NCI-H2029 (cell line): ENCODE data around the gene CDKN2AIP.

Source experiments
- DNase-seq: peaks from one replicate; lab custom pipeline; 2025; lab: John Stamatoyannopoulos, UW

The CDKN2AIP gene, protein sequence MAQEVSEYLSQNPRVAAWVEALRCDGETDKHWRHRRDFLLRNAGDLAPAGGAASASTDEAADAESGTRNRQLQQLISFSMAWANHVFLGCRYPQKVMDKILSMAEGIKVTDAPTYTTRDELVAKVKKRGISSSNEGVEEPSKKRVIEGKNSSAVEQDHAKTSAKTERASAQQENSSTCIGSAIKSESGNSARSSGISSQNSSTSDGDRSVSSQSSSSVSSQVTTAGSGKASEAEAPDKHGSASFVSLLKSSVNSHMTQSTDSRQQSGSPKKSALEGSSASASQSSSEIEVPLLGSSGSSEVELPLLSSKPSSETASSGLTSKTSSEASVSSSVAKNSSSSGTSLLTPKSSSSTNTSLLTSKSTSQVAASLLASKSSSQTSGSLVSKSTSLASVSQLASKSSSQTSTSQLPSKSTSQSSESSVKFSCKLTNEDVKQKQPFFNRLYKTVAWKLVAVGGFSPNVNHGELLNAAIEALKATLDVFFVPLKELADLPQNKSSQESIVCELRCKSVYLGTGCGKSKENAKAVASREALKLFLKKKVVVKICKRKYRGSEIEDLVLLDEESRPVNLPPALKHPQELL

DNA sequence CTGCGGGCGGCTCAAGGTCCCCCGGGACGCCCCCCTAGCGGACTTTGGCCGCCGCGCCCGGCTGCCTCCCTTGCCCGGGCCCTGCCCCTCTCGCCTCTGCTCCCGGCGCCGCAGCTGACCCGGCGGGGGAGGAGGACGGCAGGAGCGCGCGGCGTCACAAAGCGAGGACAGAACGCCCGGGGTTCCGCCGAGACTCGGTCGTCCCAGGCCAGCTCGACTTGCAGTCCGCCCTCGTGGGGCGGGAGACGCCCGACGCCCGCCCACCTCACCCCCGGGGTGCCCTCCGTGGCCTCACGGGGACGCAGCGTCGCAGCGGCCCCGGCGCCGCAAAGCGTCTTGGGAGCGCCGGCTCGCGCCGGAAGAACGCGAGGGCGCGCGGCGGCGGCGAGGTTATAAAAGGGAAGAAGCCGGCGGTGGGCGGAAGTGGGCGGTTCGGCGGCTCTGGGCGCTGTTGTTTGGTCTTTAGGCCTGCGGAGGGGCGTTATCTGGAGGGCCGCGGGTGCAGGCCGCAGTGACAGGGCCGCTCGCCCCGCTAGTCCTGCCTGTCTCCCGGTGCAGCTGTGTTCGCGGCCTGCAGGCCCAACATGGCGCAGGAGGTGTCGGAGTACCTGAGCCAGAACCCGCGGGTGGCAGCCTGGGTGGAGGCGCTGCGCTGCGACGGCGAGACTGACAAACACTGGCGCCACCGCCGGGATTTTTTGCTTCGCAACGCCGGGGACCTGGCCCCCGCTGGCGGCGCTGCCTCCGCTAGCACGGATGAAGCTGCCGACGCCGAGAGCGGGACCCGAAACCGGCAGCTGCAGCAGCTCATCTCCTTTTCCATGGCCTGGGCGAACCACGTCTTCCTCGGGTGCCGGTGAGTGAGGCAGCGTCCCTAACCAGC, at the start of gene CDKN2AIP:
Gene CDKN2AIP (plus strand): TSS at position 423 of the 883 bp plus-strand sequence. CDS start 162 bp downstream, at position 585.
- peak; percentile 83 for DNase-seq

DNA sequence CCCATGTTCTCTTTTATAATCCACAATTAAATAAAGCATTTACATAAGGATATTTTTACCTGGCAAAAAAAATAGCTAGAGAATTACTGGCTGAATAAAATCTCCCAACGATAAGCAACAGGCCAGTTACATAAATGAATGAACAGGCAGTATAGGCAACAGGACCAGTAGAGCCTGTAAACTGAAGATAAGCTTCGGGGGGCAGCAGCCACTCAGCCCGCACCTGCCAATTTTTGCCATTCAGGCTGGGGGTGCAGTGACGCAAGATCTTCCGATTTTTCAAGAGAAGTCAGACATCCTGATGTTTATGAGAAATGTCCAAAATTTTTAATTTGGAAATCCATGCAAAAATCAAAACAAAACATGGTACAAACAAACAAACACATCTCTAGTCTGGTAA, 49.0 kb upstream of the CDKN2AIP start:
- DNase-seq, result no peak

DNA sequence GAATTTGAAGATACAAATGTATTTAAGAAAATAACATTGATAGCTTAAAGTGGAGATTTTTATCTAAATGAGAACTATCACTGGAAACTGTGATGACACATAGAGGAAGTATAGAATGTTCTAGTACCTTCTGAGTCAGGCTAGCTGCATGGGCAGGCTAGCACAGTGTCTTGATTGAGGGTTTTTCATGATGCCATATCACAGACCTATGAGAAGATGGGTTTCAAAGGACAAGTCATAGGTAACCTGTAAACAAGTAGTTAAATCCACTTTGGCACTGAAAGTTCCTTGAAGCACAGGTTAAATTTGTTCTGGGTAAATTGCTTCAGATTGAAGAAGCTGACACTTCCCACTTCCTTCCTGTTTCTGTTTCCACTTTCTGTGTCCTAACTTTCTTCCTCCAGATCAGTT, 48.2 kb upstream of the CDKN2AIP start:
- DNase-seq, result no peak

DNA sequence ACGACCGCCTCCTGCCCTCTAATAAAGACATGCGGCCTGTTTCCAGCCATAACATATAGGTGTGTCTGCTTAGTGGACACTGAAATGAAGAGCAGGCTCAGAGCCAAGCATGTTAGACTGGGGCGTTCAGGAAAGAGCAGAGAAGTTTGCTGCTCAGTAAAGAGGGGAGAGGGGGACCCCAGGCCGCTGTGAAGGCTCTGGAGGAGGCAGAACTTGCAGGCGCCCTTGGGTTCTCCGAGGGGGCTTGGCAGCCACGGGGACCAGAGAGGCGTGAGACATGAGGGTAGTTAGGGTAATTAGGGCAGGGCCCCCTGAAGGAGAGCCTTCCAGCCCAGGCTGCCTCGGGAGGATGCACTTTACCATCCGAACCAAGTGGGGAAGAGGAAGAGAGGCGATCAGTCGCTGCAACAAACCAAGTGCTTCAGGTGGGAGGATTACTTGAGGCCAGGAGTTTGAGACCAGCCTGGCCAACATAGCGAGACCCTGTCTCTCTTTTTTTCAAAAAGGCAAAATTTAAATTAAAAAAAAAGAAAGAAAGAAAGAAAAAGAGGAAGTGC, 46.6 kb upstream of the CDKN2AIP start:
- DNase-seq, result no peak

DNA sequence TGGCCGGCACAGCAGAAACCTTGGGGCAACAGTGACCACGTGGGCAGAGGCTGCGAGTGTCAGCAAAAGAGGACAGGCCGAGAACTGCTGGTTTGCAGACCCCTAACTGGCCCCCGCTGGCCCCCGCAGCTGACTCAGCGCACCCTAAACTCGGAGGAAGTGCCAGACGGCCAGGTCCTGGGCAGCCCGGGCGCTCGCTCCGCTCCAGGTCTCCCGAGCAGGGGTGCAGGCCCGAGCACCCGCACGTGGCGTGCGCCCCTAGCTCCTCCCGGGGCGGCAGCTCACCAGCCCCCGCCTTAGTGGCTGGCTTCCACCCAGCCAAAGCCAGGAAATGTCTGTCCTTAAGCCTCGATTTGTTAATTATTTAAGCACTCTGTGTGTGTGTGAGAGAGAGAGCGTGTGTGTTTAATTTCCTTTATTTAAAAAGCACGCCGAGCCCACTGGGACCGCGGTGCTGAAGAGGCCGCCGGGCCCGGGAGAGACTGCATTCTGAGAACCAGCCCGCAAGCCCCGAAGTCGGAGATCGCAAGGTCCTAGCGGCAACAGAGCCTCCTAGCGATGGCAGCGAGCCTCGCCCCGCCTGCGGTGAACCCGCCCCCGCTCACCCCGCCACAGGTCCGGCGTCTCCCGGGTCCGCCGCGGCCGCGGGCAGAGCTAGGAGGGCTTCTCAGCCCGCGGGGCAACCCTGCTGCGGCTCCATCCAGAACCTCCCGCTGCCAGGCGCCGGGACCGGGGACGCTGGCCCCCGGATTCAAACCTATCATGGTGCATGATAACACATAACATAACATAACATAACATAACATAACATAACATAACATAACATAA, 45.9 kb upstream of the CDKN2AIP start:
- no peak for DNase-seq

DNA sequence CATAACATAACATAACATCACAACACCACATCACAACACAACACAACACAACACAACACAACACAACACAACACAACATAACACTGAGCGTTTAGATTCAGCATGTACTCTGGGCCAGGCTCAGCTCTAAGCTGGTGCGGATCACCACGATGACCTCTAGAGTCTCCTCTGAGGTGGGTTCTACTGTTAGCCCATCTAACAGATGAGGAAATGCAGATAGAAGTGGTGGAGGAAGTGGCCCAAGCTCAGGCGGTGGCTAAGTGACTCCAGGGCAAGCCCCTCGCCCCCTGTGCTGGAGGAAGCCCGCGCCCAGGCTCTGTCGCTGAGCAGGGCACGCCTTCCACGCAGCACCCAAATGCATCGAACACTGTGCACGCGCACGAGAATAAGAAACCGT, 45.3 kb upstream of the CDKN2AIP start:
- DNase-seq, result no peak

DNA sequence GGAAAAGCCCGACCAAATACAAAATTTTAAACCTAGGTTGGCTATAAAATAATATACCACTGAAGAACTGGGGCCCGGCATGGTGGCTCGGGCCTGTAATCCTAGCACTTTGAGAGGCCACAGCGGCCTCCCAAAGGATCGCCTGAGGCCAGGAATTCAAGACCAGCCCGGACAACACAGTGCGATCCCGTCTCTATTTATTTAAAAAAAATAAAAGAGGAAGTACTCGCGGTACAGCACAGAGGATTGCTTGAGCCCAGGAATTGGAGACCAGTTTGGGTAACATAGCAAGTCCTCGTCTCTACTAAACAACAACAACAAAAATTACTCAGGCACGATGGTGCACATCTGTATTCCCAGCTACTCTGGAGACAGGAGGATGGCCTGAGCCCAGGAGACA, 44.8 kb upstream of the CDKN2AIP start:
- no peak for DNase-seq

DNA sequence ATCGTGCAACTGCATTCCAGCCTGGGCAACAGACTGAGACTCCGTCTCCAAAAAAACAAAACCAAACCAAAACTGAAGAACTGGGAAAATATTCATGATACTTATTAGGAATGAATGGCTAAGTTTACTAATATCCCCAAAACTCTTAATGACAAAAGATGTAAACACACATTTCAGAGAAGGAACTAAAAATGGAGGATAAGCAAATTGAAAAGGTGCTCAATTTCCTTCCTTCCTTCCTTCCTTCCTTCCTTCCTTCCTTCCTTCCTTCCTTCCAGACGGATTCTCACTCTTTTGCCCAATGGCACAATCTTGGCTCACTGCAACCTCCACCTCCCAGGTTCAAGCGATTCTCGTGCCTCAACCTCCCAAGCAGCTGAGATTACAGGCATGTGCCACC, 44.4 kb upstream of the CDKN2AIP start:
- DNase-seq, result no peak

DNA sequence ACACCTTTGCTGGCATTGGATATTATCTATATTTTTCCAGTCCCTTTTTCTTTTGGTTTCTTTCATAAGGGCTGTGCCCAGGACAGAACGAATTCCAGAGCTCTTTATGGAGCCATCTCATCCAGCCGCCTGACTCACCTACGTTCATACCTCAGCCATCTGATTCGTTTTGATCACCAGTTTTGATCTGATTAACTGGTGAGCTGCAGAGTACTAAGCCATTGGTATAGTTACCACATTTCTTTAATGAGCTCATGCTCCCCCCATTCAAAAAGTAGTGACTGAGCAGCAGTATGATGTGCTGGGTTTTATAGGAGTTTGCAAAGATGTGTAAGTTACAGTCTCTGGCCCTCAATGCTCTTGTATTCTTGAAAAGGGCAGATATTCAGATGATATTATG, 43.0 kb upstream of the CDKN2AIP start:
- DNase-seq, result no peak

DNA sequence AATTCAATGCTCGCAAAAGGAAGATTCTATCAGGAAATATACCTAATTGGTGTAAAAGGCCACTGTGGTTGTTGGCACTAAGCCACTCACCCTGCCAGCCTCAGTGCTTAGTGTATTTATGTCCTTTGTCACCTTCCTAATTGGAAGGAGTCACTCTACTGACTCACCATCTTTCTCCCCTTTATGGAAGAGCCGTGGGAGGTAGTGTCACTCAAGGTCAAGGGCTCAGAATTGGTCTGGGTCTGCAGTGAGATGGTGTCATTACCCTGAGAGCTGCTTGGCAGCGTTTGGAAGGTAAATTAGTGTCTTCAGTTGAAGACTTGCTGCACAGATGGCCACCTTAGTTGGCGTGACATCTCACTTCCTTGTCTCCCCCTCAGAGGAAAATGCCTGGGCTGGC, 41.7 kb upstream of the CDKN2AIP start:
- DNase-seq, result peak; percentile 53

DNA sequence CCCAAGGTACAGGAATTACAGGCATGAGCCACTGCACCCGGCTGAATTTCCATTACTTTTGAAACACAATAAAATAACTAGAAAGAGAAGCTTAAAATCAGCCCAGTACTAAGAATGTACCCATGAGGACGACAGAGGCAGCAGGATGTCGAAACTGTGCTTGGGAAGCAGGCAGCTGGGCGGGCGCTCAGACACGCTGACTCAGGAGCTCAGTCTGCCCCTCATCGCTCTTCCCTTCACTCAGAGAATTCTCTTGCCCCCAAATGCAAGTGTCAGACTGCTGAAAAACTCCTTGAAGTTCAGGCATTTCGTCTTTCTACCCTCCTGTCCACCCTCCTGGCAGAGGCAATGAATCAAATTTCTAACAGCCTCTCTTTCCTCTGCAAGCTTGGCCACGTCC, 41.0 kb upstream of the CDKN2AIP start:
- DNase-seq, result no peak

DNA sequence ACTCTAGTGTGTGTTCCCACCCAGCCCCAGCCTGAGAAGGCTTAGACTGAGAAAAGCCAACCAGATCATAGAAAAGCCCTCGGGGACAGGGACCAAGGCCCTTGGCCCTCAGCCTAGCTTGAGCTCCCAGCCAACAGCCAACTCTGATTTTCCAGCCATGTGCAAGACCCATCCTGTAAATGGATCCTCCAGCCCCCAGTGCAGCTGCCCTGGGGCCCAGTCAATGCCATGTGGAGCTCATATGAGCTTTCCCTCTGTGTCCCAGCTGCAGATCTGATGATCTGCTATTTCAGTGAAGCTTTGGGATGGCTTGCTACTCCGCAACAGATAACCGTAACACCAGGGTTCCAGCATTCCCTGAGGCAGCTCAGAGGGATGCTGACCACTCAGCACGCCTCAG, 40.5 kb upstream of the CDKN2AIP start:
- no peak for DNase-seq

DNA sequence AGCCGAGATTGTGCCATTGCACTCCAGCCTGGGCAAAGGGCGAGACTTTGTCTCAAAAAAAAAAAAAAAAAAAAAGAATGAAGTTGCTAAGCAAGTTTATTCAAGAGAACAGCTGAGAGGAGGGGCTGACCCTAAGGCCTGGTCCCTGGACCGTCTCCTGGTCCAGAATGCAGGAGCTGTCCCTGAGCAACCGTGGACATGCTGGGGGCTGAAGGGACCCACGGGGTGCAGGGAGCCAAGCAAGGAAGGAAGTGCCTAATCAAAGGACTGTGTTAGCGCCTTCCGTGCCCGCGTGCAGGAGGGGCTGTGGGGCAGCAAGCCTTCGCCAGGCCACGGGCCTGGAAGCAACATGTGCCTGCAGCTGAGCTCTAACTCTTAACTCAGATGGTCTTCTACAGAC, 39.1 kb upstream of the CDKN2AIP start:
- DNase-seq, result no peak

DNA sequence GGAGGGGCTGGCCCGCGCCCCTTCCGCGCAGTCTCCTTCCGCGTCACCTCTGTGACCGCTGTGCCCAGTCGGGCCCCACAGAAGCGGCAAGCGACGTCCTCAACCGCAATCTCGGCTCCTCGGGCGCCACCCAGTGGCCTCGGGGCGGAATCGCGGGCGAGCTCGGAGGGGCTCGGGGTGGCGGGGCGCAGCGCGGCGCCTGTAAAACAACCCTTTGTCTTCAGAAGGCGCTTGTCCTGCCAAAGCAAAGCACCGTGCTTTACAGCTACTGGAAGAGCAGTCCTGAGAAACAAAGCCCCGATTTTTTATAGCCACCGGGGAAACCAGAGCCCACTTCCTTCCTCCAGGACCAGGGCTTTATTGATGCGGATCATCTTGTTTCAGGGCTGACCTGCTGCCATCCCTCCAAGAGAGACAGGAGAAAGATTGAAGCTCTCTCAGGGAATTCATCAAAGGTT, 37.3 kb upstream of the CDKN2AIP start:
- DNase-seq, result peak; percentile 68

DNA sequence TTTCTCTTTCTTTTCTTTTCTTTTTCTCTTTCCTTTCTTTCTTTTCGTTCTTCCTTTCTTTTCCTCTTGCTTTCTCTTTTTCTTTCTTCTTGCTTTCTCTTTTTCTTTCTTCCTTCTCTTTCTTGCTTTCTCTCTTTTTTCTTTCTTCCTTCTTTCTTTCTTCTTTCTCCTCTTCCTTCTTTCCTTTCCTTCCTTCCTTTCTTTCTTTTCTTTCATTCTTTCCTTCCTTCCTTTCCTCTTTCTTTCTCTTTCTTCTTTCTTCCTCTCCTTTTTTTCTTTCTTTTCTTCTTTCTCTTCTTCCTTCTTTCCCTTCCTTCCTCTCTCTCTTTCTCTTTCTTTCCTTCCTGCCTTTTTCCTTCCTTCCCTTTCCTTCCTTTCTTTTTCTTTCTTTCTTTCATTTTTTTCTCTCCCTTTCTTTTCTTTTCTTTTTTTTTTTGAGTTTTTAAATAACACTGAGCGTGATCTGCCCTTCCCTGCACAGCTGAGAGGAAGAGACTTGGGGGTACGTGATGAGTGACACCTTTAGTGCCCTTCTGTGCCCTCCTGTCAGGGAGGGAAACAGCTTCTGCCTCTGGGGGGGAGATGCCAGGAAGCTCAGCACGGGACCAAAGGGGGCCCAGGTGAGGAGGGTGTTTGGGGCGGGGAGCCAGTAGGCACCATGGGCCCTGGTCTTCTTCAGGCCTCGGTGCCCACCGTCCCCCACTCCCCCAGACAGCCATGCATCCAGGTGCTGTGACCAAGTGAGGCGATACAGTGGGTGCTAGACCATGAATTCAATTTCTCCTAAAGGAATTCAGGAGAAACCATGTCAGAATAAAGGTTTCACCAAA, 36.6 kb upstream of the CDKN2AIP start:
- no peak for DNase-seq

DNA sequence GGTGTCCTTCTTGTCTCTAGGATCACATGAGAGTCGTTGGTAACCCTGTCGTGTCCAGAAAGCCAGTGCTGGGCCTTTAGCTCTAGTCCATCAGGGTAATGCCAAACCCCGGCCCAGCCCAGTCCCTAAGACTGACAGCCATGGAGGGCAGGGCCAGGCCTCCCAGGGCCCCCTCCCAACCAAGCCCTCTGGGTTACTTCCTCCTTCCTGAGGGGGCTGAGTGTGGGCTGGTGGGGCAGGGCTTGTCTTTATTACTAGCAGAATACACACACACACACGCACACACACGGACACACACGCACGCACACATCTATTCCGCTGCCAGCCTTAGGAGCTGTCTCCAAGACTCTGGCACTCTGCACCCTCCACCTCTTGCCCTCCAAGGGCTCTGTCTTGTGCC, 35.6 kb upstream of the CDKN2AIP start:
- DNase-seq, result no peak

DNA sequence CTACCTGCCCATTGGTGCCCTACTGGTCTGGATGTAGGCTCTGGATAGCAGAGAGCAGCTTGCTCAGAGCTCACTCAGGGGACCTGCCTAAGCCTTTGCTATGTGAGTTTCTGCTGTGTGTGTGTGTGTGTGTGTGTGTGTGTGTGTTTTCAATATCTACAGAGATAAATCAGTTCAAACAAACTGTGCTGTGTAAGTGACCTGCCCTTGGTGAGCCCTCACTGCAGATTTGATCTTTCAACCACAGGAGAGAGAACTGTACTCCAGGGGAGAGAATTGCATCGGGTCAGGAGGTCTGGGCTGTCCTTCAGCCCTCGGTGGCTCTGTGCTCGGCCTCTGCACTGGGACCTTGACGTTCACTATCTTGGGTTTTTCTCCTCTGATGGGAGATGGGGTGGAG, 35.0 kb upstream of the CDKN2AIP start:
- DNase-seq, result no peak

DNA sequence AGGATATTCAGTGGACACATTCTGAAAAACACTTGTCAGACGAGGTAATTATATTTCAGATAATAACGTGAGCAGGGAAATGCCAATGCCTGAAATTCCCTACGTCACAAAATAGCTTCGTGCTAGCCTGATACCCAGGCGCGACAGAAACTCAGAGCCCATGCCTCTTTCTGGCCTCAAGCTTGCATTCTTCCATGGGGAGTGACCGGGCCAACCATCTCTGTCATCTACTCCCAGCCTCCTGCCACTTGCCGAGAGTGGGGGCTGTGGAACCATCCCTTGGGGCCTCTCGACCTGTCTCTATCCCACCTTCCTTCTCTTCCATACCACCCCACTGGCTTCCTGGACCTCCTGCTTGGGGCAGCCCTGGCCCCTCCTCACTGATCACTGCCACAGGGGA, 34.5 kb upstream of the CDKN2AIP start:
- DNase-seq, result no peak

DNA sequence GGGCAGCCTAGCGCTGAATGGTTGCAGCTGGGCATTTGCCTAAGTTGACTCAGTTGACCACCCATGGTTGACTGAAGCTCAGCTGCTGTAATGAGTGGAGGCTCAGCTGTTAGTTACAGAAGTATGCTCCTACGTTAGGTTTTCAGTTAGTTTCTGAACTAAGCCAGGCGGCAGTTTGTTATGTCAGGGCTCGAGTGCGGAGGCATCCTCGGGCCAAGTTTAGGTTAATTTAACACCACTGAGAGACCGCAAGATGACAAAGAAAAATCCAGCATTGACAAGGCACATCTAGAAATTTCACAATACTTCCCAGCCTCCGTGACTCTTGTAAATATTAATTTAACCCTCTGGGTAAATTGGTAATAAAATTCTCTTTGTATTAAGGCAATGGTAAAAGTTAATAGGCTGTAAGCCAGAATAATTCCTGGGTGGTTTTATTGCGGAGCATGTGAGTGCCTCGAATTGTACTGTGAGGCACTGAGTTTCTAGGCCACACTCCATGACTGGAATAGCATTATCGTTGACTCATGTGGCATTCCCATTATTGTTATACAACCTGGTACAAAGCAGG, 33.1 kb upstream of the CDKN2AIP start:
- no peak for DNase-seq

DNA sequence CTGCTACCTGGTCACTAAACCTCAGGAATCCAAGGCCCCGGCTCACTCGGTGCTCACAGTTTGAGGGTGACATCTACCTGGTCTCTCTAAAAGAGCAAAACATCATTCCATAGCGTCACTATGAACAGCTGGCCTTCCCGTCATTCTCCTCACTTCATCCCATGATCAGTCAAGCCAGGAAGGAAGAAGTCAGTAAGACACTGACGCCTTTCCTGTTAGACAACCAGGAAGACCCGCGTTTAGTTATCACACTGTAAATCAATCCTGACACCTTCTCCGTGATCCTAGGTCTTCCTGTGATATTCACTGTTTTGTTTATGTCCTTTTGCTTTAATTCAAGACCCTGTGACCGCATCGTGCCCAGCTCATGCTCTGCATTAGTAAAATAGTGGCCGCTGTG, 31.6 kb upstream of the CDKN2AIP start:
- DNase-seq, result no peak
